C4-2B (cell line): ENCODE data around the gene VWF.

Experiments
- H3K27ac ChIP-seq: fragments of 450-650 bp; 2 replicates; pipeline ENCODE4 v1.5.1; 2017
- ZFX ChIP-seq: fragments of 450-650 bp; IDR thresholded peaks from 2 replicates; pipeline ENCODE4 v1.6.1; 2017
- TF ChIP-seq, protein P1 (sequence below): fragments of 450-650 bp; conservative IDR thresholded peaks from 2 replicates; pipeline ENCODE4 v1.5.1; 2017; ENCODE audit warnings: mild to moderate bottlenecking

VWF gene

GRCh38 chr12:6041891-6042290, 82.6 kb downstream of the VWF start:
- TF ChIP-seq, protein P1, sequence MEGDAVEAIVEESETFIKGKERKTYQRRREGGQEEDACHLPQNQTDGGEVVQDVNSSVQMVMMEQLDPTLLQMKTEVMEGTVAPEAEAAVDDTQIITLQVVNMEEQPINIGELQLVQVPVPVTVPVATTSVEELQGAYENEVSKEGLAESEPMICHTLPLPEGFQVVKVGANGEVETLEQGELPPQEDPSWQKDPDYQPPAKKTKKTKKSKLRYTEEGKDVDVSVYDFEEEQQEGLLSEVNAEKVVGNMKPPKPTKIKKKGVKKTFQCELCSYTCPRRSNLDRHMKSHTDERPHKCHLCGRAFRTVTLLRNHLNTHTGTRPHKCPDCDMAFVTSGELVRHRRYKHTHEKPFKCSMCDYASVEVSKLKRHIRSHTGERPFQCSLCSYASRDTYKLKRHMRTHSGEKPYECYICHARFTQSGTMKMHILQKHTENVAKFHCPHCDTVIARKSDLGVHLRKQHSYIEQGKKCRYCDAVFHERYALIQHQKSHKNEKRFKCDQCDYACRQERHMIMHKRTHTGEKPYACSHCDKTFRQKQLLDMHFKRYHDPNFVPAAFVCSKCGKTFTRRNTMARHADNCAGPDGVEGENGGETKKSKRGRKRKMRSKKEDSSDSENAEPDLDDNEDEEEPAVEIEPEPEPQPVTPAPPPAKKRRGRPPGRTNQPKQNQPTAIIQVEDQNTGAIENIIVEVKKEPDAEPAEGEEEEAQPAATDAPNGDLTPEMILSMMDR, result no peak
- no peak for TF ChIP-seq ZFX
- no peak overlapping the region for H3K27ac ChIP-seq

GRCh38 chr12:6040815-6041214, 83.7 kb downstream of the VWF start:
- TF ChIP-seq, protein P1, result no peak
- H3K27ac ChIP-seq, result no peak overlapping the region

DNA sequence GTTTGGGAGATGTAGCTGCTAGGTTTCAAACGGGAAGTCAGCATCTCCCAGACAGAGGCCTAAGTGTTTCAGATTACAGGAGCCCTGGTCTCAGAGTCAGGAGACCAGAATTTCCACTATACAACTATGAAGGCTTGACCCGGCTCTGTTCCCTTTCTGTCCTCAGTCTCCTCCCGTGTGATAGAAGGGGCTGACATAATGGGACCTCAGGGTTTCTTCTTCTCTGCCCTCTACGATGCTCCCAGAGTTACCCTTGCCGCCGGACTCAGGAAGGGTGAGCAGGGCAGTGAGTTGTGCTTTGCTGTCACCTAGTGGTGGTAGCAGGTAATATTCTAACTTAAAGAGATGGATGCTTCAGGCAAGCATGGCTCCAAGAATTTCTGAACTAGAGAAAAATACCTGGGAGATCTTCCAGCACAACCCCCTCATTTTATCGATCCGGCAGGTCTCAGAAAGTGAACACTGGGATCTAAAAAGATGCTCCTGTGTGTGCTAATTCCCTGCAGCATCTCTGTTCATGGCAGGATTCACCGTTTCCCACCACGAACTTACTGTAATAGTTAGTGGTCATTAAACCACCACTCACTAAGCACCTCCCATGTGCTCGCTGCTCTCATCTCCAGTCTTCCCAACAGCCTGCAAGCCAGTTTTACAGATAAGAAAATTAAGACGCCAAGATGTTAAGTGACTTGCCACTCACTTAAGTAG, 84.4 kb downstream of the VWF start:
- TF ChIP-seq ZFX, result no peak
- TF ChIP-seq, protein P1, result peak; percentile 97
- no peak overlapping the region for H3K27ac ChIP-seq

DNA sequence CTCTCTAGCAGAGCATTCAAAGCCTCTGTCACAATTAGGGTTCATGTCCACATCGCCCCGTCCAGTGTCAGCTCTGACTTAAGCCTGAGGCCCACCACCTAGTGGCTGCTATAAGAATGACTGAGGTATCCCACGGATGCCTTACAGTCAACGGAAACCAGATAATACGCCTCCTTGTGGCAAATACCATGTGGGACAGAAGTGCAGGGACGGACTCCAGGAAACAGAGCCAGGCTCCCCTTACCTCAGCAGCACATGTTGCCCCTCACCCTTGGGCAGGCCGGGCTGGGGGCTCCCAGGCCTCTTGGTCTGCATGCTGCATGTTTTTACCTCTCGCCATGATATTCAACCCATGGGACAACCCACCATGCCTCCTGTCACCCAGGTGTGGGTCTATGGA, 86.3 kb downstream of the VWF start:
- no peak overlapping the region for H3K27ac ChIP-seq
- no peak for TF ChIP-seq ZFX
- TF ChIP-seq, protein P1, result peak; percentile 90

DNA sequence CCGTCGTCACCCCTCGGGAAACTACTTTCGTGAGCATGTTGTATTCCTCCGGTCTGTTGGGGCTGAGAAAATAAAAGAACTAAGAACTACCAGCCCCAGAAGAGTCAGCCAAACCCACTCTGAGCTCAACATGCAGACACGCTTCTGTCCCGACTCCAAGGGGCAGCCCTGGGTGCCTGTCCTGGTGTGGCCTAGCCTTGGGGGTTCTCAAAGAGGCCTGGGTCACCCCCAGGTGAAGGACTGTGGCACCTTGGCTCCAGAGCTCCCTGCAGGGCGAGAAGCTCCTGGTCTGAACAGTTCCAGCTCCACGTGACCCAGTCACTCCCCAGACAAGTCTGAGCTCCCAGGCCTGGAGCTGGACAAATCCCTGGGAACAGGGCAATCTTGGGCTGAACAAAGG, 87.0 kb downstream of the VWF start:
- TF ChIP-seq, protein P1, result no peak
- no peak for TF ChIP-seq ZFX

GRCh38 chr12:6036509-6036908, 88.0 kb downstream of the VWF start:
- no peak overlapping the region for H3K27ac ChIP-seq
- TF ChIP-seq, protein P1, result no peak
- TF ChIP-seq ZFX, result no peak

More for the DNA sequence above, 87.0 kb downstream of the VWF start:
- H3K27ac ChIP-seq, result no peak overlapping the region

DNA sequence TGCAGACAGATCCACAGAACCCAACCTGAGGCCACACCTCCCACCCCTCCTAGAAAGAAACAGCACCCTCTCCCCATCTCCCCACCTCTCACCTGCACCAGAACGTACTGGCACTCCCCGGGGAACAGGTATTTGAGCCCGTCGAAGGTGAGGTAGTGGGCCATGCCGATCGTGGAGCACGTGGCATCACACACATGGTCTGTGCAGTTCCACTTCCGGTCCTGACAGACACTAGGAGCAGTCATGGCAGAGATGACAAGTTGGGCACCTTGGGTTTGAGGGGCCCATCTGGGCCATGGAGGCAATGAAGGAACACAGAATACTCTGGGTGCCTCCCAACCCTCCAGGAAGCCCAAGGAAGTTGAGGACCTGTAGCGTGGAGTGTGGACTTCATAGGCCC, 89.9 kb downstream of the VWF start:
- TF ChIP-seq, protein P1, result no peak
- TF ChIP-seq ZFX, result no peak
- H3K27ac ChIP-seq, result no peak overlapping the region
